ENCODE data around the gene UNG. TPM values are rescaled to one million over a fixed set of nuclear protein-coding genes. Genes with fewer than 3 reads are reported as not detected.

UNG gene
- total RNA-seq, 2 donors from 2014 or later = 52.0 to 58.1 TPM

DNA sequence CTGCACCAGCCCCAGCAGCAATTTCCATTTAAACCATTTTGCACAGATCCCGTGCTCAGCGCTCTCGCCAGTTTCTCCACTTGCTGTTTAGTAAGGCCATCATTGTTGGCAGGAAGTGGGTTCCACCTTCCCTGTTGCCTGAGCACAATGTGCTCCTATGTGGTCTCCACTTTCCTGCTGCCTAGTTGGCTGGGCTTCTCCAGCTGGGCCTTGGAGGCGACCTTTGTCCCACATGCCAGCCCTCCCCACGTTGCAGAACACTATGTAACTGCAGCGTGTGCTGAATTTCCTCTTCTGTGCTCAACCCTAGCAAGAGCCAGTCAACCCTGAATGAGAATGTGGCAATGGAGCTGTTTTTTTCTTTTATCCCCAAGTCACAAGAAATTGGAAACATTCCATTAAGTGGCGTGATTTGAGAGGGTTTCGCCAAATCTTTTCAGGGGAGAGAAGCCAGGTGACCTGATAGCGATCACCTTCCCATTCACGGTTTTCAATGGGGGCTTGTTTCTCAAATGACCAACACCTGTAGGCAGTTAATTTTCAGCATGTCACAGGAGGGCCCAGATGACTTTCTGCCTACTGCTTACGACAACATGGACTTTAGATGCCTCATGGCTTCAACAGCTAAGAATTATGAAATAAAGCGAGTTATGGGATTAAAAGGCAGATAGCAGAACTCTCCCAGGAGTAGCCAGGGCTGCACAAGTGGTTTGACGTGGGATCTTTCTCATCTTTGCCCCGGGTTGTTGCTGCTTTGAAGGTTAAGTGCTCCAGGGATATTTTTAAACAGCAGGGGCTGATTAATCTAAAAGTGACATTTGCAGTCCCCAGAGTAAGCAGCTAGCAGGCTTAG, 18.6 kb downstream of the UNG start, which contains the start of gene ACACB:
TSS of gene ACACB (plus strand) at position 830 of the 853 bp plus-strand sequence. CDS start 22,819 bp downstream, outside the sequence.
- Mint-ChIP-seq H3K4me3 (no peak within 1 kb of the TSS), H3K27ac (no peak within 1 kb of the TSS), H3K36me3 (ENCODE audit: insufficient read depth in 2 of 2) (no peaks in the 10 kb centered on the region), H3K9me3 (no peaks in the 10 kb centered on the region), H3K27me3 (ENCODE audit: low read depth) (no peaks in the 10 kb centered on the region), H3K4me1 (ENCODE audit: low read depth) (peaks cover 10% of the 10 kb centered on the region)
- DNase-seq (no peak), ATAC-seq (replicated peaks in 1 of 2) (no peak)

DNA sequence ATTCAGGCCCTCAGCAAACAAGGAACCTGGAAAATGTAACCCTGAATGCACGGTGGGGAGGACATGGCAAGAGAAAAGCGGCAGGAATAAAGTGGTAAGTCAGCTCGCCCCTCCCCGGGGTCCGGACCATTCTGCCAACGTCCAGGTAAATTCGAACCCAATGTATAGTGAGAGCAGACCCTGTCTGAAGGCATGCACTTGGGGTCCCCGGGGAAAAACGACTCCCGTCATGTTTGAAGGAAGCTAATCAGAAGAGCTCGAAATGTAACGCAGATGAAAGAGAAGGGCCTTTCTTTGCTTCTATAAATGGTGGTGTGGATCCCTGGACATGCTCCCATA, 19.2 kb downstream of the UNG start:
- H3K4me1 Mint-ChIP-seq (ENCODE audit: low read depth) = peaks cover 7% of the 10 kb centered on the region
- H3K36me3 Mint-ChIP-seq (ENCODE audit: insufficient read depth in 2 of 2) = no peaks in the 10 kb centered on the region
- ATAC-seq (replicated peaks in 1 of 2) (no peak), DNase-seq (no peak)
- H3K27ac Mint-ChIP-seq = no peak overlapping the region
- no peaks in the 10 kb centered on the region for H3K9me3 Mint-ChIP-seq
- no peaks in the 10 kb centered on the region for H3K27me3 Mint-ChIP-seq (ENCODE audit: low read depth)
- no peak overlapping the region for H3K4me3 Mint-ChIP-seq

DNA sequence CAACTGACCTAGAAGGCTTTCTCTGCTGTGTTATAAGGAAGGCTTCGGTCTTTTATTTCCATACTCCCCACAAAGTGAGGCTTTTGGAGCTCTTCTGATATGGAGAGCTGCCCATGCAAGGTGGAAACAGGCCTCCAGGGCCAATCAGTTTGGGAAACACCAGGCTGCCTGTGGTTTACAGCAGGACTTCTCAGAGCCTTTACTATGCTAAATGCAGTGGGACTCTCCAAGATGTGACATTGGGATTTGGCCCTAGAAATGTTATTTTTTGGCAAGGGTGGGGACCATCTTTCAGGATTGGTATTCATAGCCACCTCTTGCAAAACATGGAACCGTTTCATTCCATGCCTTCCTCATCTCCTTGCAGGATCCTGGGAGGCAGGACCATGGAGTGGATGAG, 22.7 kb downstream of the UNG start:
- Mint-ChIP-seq H3K36me3 (ENCODE audit: insufficient read depth in 2 of 2) (no peaks in the 10 kb centered on the region), H3K9me3 (no peaks in the 10 kb centered on the region), H3K27ac (no peak overlapping the region), H3K27me3 (ENCODE audit: low read depth) (no peaks in the 10 kb centered on the region), H3K4me1 (ENCODE audit: low read depth) (peaks cover 1% of the 10 kb centered on the region), H3K4me3 (no peak overlapping the region)
- no peak for DNase-seq
- ATAC-seq (replicated peaks in 1 of 2) = no peak

DNA sequence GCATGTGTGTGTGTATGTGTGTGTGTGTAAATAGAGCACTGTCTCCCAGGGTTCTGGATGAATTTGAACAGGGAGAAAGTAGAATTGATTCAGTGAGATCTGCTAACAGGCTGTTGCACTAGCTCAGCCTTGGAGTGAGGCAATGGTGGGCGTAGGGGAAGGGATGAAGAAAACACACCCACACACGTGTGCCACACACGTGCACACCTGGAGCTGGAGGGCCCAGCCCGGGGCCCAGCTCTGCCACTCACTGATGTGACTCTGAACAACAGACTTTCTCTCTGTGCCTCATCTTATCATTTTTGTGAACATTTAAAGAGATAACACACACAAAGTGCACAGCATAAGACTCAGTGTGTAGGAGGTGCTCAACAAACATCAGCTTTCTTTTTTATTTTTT, 23.2 kb downstream of the UNG start:
- Mint-ChIP-seq H3K36me3 (ENCODE audit: insufficient read depth in 2 of 2) (no peaks in the 10 kb centered on the region), H3K4me3 (no peak overlapping the region), H3K27me3 (ENCODE audit: low read depth) (no peaks in the 10 kb centered on the region), H3K9me3 (no peaks in the 10 kb centered on the region), H3K4me1 (ENCODE audit: low read depth) (no peaks in the 10 kb centered on the region), H3K27ac (no peak overlapping the region)
- ATAC-seq (replicated peaks in 1 of 2) (no peak), DNase-seq (no peak)

DNA sequence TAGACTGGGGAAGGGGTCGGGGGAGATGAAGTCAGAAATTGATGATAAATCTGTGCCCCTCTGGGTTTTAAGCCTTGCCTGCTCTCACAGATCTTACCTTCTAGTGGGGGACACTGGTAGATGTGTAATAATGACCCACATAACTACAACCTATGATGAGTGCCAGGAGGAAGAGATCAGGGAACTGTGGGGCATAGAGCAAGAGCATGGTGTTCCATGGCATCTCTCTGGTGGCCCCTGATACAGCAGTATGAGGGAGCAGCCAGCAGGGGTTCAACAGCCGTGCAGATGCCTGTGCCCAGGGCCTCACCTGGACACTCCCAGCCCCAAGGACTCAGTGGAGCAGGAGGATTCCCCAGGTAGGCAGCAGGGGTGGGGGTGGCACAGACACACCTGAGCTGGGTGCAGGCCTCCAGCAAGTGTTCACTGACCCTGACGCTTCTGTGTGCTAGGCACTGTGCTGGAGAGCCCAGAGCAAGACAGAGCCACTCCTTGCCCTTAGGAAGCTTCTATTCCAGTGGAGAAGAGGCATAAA, 24.0 kb downstream of the UNG start:
- DNase-seq (no peak), ATAC-seq (replicated peaks in 1 of 2) (no peak)
- Mint-ChIP-seq H3K9me3 (no peaks in the 10 kb centered on the region), H3K4me1 (ENCODE audit: low read depth) (no peaks in the 10 kb centered on the region), H3K36me3 (ENCODE audit: insufficient read depth in 2 of 2) (no peaks in the 10 kb centered on the region), H3K4me3 (no peak overlapping the region), H3K27ac (no peak overlapping the region), H3K27me3 (ENCODE audit: low read depth) (no peaks in the 10 kb centered on the region)

DNA sequence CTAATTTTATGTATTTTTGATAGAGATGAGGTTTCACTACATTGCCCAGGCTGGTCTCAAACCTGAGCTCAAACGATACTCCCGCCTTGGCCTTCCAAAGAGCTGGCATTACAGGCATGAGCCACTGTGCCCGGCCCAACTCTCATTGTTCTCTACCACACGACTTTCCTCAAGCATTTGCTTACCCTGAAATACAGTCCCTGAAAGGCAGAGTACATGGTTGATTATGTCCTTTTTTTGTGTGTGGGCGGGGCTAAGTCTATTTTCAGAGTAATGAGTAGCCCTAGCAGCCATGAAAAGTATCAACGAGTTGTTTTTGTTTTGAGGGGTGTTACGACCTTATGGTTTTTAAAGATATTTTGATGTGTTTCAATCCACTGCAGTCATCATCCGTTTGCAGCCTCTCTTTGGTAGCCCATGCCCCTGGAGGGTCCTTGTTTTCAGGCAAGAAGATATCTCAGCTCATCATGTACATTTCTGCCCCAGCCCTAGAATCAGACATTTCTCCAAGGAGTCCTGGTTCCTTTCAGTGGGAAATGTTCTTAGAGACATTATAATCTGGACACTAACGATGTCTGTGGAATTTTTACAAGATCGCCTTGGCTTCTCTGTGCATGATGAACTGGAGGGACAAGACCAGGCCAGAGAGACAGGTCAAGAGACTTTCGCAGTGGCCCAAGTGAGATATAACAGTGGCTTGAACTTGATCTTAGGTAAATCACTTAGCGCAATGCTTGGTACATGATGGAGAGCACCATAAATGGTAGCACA, 27.7 kb downstream of the UNG start:
- Mint-ChIP-seq H3K36me3 (ENCODE audit: insufficient read depth in 2 of 2) (no peaks in the 10 kb centered on the region), H3K4me3 (no peak overlapping the region), H3K9me3 (no peaks in the 10 kb centered on the region), H3K4me1 (ENCODE audit: low read depth) (no peaks in the 10 kb centered on the region), H3K27ac (no peak overlapping the region), H3K27me3 (ENCODE audit: low read depth) (no peaks in the 10 kb centered on the region)
- DNase-seq = no peak
- ATAC-seq (replicated peaks in 1 of 2) = no peak

DNA sequence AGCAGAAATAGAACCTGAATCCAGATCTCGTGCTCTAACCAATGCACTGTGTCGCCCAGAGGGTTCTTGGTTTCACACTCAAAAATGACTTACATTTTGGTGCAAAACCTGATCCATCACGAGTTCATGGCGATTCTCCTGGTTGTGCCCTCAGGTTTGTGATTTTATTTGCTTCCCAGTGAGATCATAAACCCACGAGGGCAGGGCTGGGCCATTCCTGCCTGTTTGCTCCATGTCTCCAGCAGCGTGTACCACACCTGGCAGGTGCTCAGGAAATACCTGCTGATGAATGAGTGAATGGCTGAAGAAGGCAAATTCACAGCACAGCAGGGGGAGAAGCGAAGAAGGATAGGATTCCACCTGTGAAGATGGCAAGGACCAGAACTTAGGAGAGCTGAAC, 28.4 kb downstream of the UNG start:
- no peaks in the 10 kb centered on the region for H3K36me3 Mint-ChIP-seq (ENCODE audit: insufficient read depth in 2 of 2)
- no peaks in the 10 kb centered on the region for H3K27me3 Mint-ChIP-seq (ENCODE audit: low read depth)
- H3K27ac Mint-ChIP-seq = no peak overlapping the region
- H3K9me3 Mint-ChIP-seq = no peaks in the 10 kb centered on the region
- no peak for ATAC-seq (replicated peaks in 1 of 2)
- no peak overlapping the region for H3K4me3 Mint-ChIP-seq
- no peaks in the 10 kb centered on the region for H3K4me1 Mint-ChIP-seq (ENCODE audit: low read depth)
- DNase-seq = no peak

DNA sequence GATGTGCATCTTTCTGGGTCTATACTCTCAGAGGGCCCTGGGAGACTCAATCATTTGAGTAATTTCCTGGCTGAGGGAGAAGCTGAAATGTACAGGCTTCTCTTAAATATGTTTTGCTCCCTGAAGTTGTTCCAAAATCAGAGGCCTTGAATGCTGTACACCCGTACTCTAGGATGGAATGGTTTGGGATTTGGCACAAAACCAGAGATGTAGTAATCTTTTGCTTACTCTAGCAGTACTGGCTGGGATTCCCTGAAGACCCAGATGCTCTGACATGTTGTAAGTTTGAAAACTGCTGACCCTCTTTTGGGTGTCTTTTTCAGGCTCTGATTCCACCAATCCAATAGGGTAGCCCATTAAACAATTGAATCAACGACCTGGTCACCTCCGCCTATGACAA, 29.4 kb downstream of the UNG start:
- H3K27ac Mint-ChIP-seq = no peak overlapping the region
- DNase-seq = no peak
- H3K4me3 Mint-ChIP-seq = no peak overlapping the region
- H3K36me3 Mint-ChIP-seq (ENCODE audit: insufficient read depth in 2 of 2) = no peaks in the 10 kb centered on the region
- no peaks in the 10 kb centered on the region for H3K4me1 Mint-ChIP-seq (ENCODE audit: low read depth)
- H3K9me3 Mint-ChIP-seq = no peaks in the 10 kb centered on the region
- ATAC-seq (replicated peaks in 1 of 2) = no peak
- no peaks in the 10 kb centered on the region for H3K27me3 Mint-ChIP-seq (ENCODE audit: low read depth)

DNA sequence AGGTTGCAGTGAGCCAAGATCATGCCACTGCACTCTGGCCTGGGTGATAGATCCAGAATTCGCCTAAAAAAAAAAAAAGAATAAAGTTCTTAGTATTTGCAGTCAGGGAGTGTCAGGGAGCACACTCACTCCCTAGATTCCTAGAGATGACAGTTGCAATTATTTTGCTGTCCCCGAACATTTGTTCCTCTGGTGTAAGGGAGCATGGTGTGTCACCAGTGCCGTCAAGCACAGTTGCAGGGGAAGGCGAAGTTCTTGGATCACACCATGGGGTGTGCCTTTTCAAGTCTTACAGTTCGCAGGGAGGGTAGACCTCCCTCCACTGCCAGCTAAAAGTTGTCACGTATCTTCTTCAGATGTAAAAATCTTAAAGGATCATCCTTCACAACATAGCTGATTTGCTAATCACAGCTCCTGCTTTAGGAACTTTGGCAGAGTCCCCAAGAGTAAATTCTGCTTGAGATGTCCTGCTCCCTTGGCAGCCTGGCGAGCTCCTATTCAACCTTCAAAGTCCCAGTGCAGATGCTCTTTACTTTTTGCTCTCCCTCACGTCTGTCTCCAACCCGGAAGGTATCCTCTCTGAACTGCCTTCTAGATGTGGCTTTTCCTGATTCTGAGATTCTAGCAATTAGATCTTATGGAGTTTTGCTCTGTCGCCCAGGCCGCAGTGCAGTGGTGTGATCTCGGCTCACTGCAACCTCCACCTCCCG, 30.3 kb downstream of the UNG start:
- no peaks in the 10 kb centered on the region for H3K36me3 Mint-ChIP-seq (ENCODE audit: insufficient read depth in 2 of 2)
- ATAC-seq (replicated peaks in 1 of 2) (no peak), DNase-seq (no peak)
- H3K4me3 Mint-ChIP-seq = no peak overlapping the region
- no peak overlapping the region for H3K27ac Mint-ChIP-seq
- H3K4me1 Mint-ChIP-seq (ENCODE audit: low read depth) = no peaks in the 10 kb centered on the region
- H3K27me3 Mint-ChIP-seq (ENCODE audit: low read depth) = no peaks in the 10 kb centered on the region
- no peaks in the 10 kb centered on the region for H3K9me3 Mint-ChIP-seq

DNA sequence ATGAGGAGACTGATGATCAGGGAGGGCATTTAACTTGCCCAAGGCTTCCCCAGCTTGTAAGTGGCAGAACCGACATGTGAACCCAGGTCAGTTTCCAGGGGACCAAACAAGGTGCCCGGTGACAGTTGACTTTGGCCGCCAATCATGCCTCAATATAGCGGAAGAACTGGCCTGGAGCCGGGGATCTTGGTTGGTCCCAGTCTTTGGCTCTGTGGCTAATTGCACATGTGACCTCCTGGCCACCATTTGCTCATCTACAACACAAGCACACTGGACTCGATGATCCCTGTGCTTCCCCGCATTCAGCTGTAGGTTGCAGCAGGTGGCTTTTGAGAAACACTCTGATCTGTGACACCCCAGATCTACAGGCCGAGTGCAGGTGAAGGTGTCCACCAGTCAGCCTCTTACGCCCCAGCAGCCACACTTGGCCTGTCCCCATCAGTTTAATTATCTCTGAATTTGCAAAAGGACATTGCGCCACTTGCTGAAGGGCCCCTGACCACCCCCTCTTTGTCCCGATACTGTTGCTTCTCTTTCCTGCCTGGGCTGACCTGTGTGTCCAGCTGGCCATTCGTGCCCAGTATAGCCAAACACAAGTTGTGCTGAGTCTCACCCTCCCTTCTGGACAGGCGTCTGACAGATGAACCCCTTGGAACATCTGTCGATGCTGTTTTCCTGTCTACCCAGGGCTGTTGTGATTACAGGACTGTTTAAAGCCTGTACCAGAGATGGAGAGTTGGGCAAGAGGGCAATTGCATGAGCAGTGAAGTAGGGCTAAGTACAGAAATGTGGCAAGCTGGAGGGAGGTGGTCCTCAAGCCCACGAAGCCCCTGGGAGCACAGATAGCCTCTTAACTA, 33.1 kb downstream of the UNG start:
- H3K36me3 Mint-ChIP-seq (ENCODE audit: insufficient read depth in 2 of 2) = no peaks in the 10 kb centered on the region
- H3K4me1 Mint-ChIP-seq (ENCODE audit: low read depth) = no peaks in the 10 kb centered on the region
- no peaks in the 10 kb centered on the region for H3K27me3 Mint-ChIP-seq (ENCODE audit: low read depth)
- ATAC-seq (replicated peaks in 1 of 2) (no peak), DNase-seq (no peak)
- peaks cover 0 to under 1% of the 10 kb centered on the region in 2 donors for H3K9me3 Mint-ChIP-seq
- no peak overlapping the region for H3K4me3 Mint-ChIP-seq
- H3K27ac Mint-ChIP-seq = no peak overlapping the region

DNA sequence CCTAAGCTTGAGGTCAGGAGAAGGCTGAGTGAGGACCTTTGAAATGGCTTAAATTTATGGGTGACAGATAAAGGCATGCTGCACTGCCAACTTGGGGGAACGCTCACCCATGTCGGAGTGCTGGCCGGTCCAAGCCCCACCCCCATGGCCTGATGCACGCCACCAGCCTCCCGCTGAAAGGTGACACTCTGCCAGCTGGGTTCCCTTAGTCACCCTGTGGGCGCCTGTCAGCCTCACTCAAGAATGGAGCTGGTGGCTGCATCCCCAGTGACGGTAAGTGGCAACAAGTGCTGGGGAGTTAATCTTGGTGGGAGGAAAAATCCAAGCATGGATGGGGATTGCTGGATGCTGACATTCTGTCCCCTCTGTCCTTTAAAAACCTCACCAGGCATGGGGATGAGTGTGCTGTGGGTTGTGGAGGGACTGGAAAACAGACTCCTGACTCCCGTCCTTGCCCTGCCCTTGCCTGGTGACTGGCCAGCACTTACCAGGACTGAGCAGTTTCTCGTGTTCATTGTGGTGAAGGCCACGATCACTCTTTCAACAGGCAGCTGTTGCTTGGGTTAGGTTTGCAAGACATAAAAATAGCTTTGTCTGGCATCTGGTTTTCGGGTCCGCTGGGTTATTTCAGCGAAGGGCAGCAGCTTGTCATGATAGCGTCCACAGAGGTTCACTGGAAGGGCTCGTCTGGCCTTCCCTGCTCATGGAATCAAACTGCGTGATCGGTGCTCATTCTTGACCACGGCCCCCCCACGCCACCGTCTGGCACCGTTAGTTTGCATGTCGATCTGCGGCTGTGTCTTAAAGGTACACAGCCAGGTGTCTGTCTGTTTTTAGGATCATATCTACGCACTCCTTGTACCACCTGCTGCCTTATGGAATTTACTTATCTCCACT, 34.0 kb downstream of the UNG start:
- DNase-seq = no peak
- no peaks in the 10 kb centered on the region for H3K36me3 Mint-ChIP-seq (ENCODE audit: insufficient read depth in 2 of 2)
- ATAC-seq (replicated peaks in 1 of 2) = no peak
- H3K4me3 Mint-ChIP-seq = no peak overlapping the region
- H3K27ac Mint-ChIP-seq = no peak overlapping the region
- peaks cover 0 to 1% of the 10 kb centered on the region in 2 donors for H3K9me3 Mint-ChIP-seq
- H3K4me1 Mint-ChIP-seq (ENCODE audit: low read depth) = no peaks in the 10 kb centered on the region
- no peaks in the 10 kb centered on the region for H3K27me3 Mint-ChIP-seq (ENCODE audit: low read depth)

Measured in activated T-cell treated with anti-CD3 and anti-CD28 coated beads, Interleukin-2, amount 50 U/mL, for 72 hours (primary cell).